Tibial nerve (tissue), 4 donors: Measurements from ENCODE around the gene SHISA6. TPM values are rescaled to one million over a fixed set of nuclear protein-coding genes. Genes with fewer than 3 reads are reported as not detected.

Experiments used
- DNase-seq, 2 donors: peaks; one replicate each; pipeline ENCODE4 v3.0.0-alpha.2; 2019; ENCODE audit warnings: low spot score in 2 of 2
- H3K27ac ChIP-seq, 4 donors: fragments of 200-600 bp; sonication (generic) in 3 of 4; one replicate each; pipeline ENCODE4 v1.5.1; 2017 to 2019; ENCODE audit warnings: mild to moderate bottlenecking in 1 of 4
- H3K27me3 ChIP-seq, 2 donors: fragments of 200-600 bp; sonication (generic) in 1 of 2; one replicate each; pipeline versions ENCODE4 v1.5.1 to v1.6.0; 2017 to 2019
- H3K36me3 ChIP-seq, 3 donors: fragments of 200-600 bp; sonication (generic); one replicate each; pipeline ENCODE4 v1.5.1; 2018 to 2019
- H3K4me1 ChIP-seq, 4 donors: fragments of 200-600 bp; sonication (generic) in 3 of 4; one replicate each; pipeline ENCODE4 v1.5.1; 2017 to 2019
- H3K4me3 ChIP-seq, 4 donors: fragments of 200-600 bp; sonication (generic) in 3 of 4; one replicate each; pipeline ENCODE4 v1.5.1; 2017 to 2019; ENCODE audit warnings: mild to moderate bottlenecking in 1 of 4, moderate library complexity in 1 of 4
- H3K9me3 ChIP-seq, 4 donors: fragments of 200-600 bp; sonication (generic) in 3 of 4; one replicate each; pipeline ENCODE4 v1.5.1; 2017 to 2019
- EP300 ChIP-seq, 2 donors: sonication (generic); formaldehyde crosslinking; IDR thresholded peaks; one replicate each; pipeline ENCODE4 v1.6.1; 2017; ENCODE audit warnings: antibody characterized with exemption in 2 of 2, mild to moderate bottlenecking in 1 of 2
- POLR2A ChIP-seq, 2 donors: fragments of 450-650 bp; IDR thresholded peaks; one replicate each; pipeline ENCODE4 v1.6.1; 2017; ENCODE audit warnings: antibody characterized with exemption in 2 of 2, mild to moderate bottlenecking in 2 of 2, moderate library complexity in 2 of 2
- WGBS, 2 donors: methylation state at CpG; one replicate each; pipeline ENCODE4 v1.1.5; 2018; 5-methylcytosine and 5-hydroxymethylcytosine counted together
- total RNA-seq, 4 donors: library from RNA; depleted of rRNA; stranded (reverse); fragments of >200 nt; gene quantifications; one replicate each; pipeline ENCODE4 v1.1.0, GENCODE V29; 2016
- TF ChIP-seq, protein P1 (sequence below), 5 experiments: fragments of 200-600 bp in 3 of 5; fragments of 450-650 bp in 2 of 5; sonication (generic) in 3 of 5; IDR thresholded peaks; one replicate each; pipeline ENCODE4 v1.5.1; 2016 to 2019; ENCODE audit warnings: antibody characterized with exemption in 5 of 5, mild to moderate bottlenecking in 3 of 5, moderate library complexity in 2 of 5

SHISA6 gene
- total RNA-seq, 4 donors from 2014 or later, result 10.8 to 28.0 (median 21.9) TPM

DNA sequence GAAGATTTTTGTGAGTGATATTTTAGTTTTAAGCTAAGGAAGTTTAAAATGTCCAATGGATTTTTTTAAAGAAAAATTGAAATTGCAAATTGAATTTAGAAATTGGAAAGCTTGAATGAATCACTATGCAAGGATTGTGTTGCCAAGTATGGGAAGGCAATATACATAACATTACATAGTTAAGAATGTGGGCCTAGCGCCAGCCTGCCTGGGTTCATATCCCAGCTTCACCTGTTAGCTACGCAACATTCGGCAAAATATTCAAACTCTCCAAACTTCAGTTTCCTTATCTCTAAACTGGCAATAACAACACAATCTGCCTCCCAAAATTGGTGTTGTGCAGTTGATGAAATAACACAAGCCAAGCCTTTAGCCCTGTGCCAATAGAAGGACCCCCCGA is 306.8 kb downstream of the SHISA6 start:
- no peak for DNase-seq
- WGBS, 2 donors, result 95 to 96% methylated on average over 4 of the region's 4 CpGs

DNA sequence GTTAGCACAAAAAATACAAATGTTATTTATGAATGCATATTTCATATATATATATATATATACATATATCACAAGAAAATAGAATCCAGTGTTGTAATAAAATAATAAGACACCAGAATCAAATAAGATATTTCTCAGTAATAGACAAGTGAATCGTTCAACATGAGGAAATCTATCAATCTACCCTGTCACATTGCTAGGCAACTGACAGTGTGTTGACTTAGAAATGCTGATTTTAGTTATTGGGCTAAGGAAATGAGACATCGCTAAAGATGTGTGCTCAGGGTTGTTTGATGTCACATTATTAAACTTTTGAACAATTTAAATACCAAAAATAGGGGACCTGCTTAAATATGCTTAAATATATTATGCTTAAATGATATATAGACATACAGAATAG is 307.4 kb downstream of the SHISA6 start:
- Histone ChIP-seq H3K4me1 (peaks cover 0 to 5% (median 0%) of the 10 kb centered on the region in 4 donors), H3K9me3 (no peaks in the 10 kb centered on the region), H3K27me3 (no peaks in the 10 kb centered on the region), H3K27ac (no peak overlapping the region), H3K36me3 (no peaks in the 10 kb centered on the region), H3K4me3 (no peak overlapping the region)
- TF ChIP-seq EP300 (IDR thresholded peaks at IDR 0.05) (no peak), POLR2A (IDR thresholded peaks at IDR 0.05) (no peak)
- TF ChIP-seq, protein P1, sequence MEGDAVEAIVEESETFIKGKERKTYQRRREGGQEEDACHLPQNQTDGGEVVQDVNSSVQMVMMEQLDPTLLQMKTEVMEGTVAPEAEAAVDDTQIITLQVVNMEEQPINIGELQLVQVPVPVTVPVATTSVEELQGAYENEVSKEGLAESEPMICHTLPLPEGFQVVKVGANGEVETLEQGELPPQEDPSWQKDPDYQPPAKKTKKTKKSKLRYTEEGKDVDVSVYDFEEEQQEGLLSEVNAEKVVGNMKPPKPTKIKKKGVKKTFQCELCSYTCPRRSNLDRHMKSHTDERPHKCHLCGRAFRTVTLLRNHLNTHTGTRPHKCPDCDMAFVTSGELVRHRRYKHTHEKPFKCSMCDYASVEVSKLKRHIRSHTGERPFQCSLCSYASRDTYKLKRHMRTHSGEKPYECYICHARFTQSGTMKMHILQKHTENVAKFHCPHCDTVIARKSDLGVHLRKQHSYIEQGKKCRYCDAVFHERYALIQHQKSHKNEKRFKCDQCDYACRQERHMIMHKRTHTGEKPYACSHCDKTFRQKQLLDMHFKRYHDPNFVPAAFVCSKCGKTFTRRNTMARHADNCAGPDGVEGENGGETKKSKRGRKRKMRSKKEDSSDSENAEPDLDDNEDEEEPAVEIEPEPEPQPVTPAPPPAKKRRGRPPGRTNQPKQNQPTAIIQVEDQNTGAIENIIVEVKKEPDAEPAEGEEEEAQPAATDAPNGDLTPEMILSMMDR (IDR thresholded peaks at IDR 0.05), result no peak
- no peak for DNase-seq
- 79 to 82% methylated on average over 2 of the region's 2 CpGs for WGBS, 2 donors

More for the DNA sequence above, 306.8 kb downstream of the SHISA6 start:
- H3K27me3 ChIP-seq, result no peaks in the 10 kb centered on the region
- H3K9me3 ChIP-seq, result peaks cover 0 to under 1% (median 0%) of the 10 kb centered on the region in 4 donors
- H3K27ac ChIP-seq, result no peak overlapping the region
- peaks cover 0 to 5% (median 0%) of the 10 kb centered on the region in 4 donors for H3K4me1 ChIP-seq
- H3K4me3 ChIP-seq, result no peak overlapping the region
- no peak for TF ChIP-seq POLR2A (IDR thresholded peaks at IDR 0.05)
- TF ChIP-seq, protein P1 (IDR thresholded peaks at IDR 0.05), result no peak
- no peak for TF ChIP-seq EP300 (IDR thresholded peaks at IDR 0.05)
- no peaks in the 10 kb centered on the region for H3K36me3 ChIP-seq

DNA sequence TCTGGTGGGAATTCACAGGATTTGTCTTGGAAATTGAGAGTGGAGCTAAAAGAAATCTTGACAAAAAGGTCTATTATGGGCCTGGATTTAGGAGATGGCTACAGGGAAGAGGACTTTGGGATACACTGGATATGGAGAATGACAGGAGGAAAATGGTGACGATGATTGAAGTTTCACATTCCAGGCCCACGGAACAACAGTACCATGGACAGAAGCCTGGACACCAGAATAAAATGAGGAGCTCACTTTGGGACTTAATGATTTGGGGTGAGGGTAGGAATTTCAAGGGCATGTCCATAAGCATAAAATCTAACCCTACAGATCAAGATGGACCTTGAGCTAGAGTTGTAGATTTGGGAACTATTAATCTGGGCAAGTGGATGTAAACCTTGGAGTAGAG is 309.4 kb downstream of the SHISA6 start:
- no peak for TF ChIP-seq EP300 (IDR thresholded peaks at IDR 0.05)
- TF ChIP-seq POLR2A (IDR thresholded peaks at IDR 0.05), result no peak
- TF ChIP-seq, protein P1 (IDR thresholded peaks at IDR 0.05), result no peak
- no peaks in the 10 kb centered on the region for H3K9me3 ChIP-seq
- H3K27ac ChIP-seq, result peak overlapping the region in 1 of 4 donors; percentile 41
- no peaks in the 10 kb centered on the region for H3K36me3 ChIP-seq
- WGBS, 2 donors, result 87 to 88% methylated on average over 2 of the region's 2 CpGs
- no peak overlapping the region for H3K4me3 ChIP-seq
- peaks cover 0 to 5% (median 0%) of the 10 kb centered on the region in 4 donors for H3K4me1 ChIP-seq
- DNase-seq, result no peak
- no peaks in the 10 kb centered on the region for H3K27me3 ChIP-seq

DNA sequence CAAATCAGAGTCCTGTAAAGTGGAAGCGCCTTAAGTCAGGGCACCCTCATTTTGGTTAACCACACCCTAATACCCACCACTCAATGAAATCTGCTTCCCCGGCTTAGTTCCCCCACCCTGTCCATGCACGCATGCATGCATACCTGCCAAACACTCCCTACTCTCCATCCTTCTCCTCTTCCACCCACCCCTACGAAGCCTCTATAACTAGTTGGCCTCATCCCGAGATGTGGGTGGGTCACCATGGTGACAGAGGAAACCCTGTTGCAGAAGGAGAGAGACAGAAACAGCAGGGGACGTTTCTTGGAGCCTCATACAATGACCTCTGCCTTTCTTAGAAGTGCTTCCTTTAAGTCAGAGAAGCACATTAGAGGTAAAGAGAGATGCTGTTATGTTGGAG is 310.4 kb downstream of the SHISA6 start:
- Histone ChIP-seq H3K4me1 (peaks cover 0 to 5% (median 0%) of the 10 kb centered on the region in 4 donors), H3K9me3 (no peaks in the 10 kb centered on the region), H3K4me3 (no peak overlapping the region), H3K27ac (no peak overlapping the region), H3K27me3 (no peaks in the 10 kb centered on the region), H3K36me3 (no peaks in the 10 kb centered on the region)
- no peak for DNase-seq
- no peak for TF ChIP-seq POLR2A (IDR thresholded peaks at IDR 0.05)
- 67 to 68% methylated on average over 6 of the region's 6 CpGs for WGBS, 2 donors

DNA sequence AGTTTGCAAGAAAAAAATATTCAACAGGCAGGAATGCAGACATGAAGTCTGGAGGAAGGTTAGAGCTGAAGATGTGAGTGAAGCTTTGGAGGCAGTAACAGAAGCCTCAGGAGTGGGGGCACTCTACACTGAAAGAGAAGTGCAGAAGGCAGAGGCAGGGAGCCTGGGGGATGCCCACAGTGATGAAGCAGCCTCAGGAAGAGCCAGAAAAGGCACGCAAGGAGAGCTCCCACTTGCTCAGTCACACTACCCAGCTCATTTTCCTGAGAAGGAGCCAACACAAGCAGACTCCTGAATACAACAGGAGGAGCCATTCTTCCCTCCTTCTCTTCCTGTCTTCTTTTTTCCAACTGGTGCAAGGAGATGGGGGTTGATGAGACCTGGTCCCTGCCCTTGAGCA is 312.1 kb downstream of the SHISA6 start:
- Histone ChIP-seq H3K36me3 (peaks cover 0 to 11% (median 0%) of the 10 kb centered on the region in 3 donors), H3K27me3 (no peaks in the 10 kb centered on the region), H3K27ac (no peak overlapping the region), H3K4me1 (peaks cover 0 to 5% (median 0%) of the 10 kb centered on the region in 4 donors), H3K4me3 (no peak overlapping the region), H3K9me3 (peaks cover 0 to 7% (median 0%) of the 10 kb centered on the region in 4 donors)
- 42 to 48% methylated on average over 1 of the region's 1 CpG for WGBS, 2 donors
- no peak for DNase-seq
- TF ChIP-seq EP300 (IDR thresholded peaks at IDR 0.05) (no peak), POLR2A (IDR thresholded peaks at IDR 0.05) (no peak)
- TF ChIP-seq, protein P1 (IDR thresholded peaks at IDR 0.05), result no peak

DNA sequence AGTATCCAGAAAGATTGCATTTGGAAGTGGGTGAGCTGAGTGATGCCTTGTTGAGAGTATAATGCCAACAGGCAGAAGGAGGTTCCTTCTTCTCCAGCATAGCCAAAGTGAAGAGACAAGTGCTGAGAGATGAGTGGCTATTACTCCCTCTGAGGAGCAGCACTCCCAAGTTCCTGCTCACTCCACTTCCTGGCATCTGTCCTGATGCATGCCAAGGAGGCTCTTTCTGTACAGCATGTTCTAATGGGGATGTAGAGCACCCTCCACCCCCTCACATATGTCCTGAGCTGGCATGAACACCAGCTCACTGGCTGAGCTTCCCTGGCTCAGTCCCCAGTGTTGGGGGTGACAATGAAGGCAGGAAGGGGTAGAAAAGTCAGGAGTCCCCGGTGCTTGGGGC is 313.0 kb downstream of the SHISA6 start:
- H3K36me3 ChIP-seq, result peaks cover 0 to 18% (median 0%) of the 10 kb centered on the region in 3 donors
- H3K4me1 ChIP-seq, result peaks cover 0 to 5% (median 0%) of the 10 kb centered on the region in 4 donors
- no peaks in the 10 kb centered on the region for H3K27me3 ChIP-seq
- H3K9me3 ChIP-seq, result peaks cover 0 to 10% (median 0%) of the 10 kb centered on the region in 4 donors
- H3K27ac ChIP-seq, result no peak overlapping the region
- no peak for DNase-seq
- no peak overlapping the region for H3K4me3 ChIP-seq
- TF ChIP-seq POLR2A (IDR thresholded peaks at IDR 0.05) (no peak), EP300 (IDR thresholded peaks at IDR 0.05) (no peak)
- TF ChIP-seq, protein P1 (IDR thresholded peaks at IDR 0.05), result no peak
- 70 to 71% methylated on average over 1 of the region's 1 CpG for WGBS, 2 donors
